NCI-H2171 (cell line): ENCODE data around the gene PRKN.
A peak's percentile ranks its signal among the peaks of the same experiment; 100 is the strongest.

Experiments used
- DNase-seq: peaks from one replicate; lab custom pipeline; 2025; lab: John Stamatoyannopoulos, UW

Gene PRKN

DNA sequence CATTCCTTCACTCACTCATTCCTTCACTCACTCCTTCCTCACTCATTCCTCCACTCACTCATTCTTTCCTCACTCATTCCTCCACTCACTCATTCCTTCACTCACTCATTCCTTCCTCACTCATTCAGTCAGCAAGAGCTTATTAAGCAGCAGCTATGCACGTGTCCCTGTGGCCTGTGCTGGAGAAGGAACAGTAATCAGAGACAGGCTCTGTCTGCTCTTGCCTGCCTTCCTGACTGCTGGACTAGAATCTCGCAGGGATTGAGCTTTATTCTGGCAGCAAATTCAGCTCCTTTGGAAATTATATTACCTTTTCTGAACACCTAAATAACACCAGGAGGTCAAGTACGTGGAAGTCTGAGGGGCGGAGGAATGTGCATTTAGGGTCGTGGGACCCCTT is 1314.8 kb downstream of the PRKN start:
- no peak for DNase-seq

DNA sequence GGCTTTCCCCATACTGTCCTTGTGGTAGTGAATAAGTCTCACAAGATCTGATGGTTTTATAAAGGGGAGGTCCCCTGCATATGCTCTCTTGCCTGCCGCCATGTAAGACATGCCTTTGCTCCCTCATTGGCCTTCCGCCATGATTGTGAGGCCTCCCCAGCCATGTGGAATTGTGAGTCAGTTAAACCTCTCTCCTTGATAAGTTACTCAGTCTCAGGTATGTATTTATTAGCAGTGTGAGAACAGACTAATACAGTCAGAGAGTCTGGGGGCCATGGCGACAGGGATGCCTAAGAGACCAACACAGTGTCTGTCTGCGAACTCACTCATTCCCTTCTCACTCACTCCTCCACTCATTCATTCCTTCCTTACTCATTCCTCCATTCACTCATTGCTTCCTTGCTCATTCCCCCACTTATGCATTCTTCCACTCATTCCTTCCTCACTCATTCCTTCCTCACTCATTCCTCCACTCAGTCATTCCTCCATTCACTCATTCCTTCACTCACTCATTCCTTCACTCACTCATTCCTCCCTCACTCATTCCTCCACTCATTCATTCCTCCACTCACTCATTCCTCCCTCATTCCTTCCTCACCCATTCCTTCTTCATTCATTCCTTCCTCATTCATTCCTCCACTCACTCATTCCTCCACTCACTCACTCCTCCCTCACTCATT is 1316.2 kb downstream of the PRKN start:
- no peak for DNase-seq

DNA sequence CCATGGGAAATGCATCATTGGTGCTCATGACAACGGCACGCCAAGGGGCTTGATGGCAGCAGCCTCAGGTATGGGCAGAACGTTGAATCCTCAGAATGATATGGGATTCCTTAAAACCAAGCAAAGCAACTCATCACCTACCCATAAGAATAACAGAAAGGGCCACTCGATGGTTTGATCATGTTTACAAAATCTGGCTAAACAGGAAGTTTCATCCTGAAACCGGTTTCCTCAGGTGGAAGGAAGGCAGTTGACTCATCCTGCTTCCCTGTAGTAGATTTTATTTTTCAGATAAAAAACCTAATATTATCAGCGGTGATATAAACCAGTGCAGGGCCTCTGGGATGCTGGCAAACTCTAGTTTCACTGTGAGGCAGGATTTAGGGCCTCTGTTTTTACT is 1316.8 kb downstream of the PRKN start:
- DNase-seq: no peak

DNA sequence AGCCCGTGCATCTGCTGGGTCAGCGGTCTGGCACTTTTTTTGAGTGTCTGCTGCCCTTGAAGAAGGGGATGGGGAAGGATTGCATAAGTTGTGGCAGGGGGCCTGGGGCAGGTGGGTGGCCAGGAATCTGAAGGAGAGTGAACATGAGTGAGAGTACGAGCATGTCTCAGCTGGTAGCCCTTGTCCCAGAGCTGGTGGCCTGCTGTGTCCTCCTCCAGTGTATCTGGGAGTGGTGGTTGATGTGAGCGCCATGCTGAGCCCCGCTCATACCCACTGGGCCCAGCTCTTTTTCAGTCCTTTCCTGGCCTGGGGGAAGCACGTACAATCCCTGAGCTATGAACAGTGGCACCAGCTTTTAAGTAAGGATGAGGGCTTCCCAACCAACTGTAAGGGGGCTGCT is 1317.5 kb downstream of the PRKN start:
- DNase-seq: no peak

DNA sequence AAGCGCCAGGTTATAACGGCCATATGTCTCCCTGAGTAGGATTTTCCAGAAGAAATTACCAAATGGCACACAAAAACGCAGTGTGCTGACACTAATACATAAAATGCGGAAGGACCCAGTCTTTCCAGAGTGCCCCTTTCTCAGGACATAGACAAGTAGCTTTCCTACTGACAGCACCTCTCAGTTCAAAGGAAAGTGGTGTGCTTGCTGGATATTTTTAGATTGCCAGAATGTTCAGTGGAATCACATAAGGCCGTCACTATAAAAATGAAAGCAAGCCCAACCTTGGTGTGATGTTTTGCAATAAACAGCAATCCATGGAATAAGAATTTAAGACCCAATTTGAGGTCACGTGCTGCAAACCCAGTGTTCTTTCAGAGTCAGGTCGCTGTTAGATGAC is 1318.2 kb downstream of the PRKN start:
- DNase-seq: no peak

DNA sequence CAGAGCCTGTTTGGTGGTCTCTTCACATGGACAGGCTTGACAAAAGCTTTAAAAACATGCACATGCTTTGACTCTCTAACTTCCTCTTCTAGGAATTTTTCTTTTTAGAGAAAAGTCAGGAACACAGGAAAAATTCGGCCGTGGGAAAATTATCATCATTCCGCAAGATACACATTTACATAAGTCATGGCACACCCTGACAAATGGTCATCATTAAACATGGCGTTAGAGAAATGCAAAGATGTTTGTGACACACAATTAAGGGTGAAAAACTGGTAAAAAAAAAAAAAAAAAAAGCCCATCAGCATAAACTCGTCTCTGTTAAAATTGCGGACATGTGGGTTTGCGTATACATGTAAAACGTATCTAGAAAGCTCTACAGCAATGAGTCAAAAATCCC is 1319.5 kb downstream of the PRKN start:
- DNase-seq: no peak

DNA sequence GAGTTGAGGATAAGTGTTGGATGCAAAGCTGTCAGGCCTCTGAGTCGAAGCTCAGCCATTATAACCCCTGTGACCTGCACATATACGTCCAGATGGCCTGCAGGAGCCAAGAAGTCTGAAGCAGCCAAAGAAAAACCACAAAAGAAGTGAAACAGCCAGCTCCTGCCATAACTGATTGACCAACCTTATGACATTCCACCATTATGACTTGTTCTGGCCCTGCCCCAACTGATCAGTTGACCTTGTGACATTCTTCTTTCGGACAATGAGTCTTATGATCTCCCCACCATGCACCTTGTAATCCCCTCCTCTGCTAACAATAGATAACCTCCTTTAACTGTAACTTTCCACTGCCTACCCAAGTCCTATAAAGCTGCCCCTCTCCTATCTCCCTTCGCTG is 1320.0 kb downstream of the PRKN start:
- no peak for DNase-seq

DNA sequence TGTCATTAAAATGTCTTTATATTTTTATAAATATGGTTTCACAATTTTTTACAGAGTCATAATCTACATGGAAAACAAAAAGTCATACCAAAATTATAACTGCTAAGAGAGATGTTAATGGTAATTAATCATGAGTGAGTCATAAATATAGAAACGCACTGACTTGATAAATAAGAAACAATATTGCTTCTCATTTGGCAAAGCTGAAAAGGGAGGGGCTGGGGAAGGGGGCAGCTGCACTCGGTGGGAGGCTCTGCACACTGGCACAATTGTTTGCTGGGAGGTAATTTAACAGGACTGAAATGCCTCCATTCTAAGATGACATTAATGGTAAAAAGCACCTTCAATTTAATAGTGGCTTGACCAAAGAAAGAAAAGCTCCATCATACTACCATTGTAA is 1320.5 kb downstream of the PRKN start:
- no peak for DNase-seq

DNA sequence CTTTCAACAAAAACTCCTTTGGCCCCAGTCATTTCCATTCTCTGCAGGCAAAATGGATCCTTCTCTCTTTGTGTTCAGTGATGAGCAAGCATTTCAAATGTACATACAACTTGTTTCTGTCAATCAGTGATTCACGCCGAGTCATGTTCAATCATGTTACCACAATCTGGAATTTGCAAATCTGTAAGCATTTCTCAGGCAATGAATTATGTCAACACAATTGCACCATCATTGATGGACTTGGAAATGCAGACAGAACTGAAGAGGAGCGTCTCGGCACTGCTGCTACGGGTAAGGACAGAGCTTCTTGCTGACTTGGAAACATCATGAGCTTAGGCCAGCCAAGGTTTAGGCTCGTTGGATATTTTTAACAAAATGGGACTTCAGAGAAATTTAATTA is 1320.9 kb downstream of the PRKN start:
- DNase-seq: no peak

DNA sequence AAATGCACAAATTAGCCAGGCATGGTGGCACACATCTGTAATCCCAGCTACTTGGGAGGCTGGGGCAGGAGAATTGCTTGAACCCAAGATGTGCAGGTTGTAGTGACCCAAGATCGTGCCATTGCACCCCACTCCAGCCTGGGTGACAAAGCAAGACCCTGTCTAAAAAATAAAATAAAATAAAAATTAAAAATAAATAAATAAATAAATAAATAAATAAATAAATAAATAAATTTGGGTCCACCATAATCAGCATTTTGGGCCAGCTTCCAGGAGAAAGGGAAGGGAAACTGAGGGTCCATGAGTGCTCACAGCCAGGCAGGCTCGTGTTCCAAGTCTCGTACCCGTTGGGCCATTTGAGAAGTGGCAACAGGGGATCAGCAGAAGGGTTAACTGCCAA is 1322.1 kb downstream of the PRKN start:
- no peak for DNase-seq

DNA sequence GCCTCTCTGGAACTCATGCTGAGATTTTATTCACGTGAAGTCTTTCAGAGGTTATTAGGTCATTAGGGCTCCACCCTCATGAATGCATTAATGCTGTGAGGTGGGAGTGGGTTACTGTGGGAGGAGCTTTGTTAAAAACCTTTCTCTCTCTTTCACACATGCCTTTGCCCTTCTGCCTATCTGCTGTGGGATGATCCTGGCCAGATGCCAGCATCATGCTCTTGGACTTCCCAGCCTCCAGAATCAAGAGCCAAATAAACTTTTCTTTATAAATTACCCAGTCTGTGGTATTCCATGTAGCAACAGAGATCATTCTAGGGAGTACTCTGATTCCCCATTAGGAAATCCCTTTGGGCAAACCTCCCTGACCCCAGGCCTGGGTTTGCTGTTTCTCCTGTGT is 1323.8 kb downstream of the PRKN start:
- no peak for DNase-seq

DNA sequence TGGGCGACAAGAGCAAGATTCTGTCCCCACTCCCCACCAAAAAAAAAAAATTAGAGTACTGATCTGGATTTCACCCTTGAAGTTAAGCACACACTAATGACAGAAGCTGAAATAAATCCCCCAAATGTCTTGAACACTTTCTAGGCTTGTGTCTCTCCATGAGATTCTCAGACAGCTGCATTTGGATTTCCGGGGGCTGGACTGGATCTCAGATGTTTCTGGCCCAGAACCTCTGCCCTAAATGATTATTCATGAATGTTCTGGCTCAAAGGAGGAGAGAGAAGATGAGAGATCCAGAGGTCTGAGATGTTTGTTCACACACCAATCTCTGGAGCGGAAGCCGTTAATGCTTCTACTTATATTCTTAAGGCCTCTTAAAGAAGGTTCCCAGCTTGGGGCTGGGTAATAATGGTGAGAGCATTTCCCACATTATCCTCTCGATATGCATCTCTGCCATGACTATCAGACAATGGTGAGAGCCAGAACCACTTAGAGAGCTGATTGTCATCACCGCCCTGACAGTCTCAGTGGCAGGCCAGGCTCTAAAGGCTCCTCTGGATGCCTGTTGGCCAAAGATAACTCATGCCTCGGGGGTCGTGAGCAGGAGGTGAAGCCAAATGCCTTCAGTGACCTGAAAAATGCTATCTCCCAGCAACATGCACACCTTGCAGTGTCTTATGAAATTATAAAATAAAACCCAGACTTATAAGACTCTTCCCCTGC is 1325.8 kb downstream of the PRKN start:
- no peak for DNase-seq

DNA sequence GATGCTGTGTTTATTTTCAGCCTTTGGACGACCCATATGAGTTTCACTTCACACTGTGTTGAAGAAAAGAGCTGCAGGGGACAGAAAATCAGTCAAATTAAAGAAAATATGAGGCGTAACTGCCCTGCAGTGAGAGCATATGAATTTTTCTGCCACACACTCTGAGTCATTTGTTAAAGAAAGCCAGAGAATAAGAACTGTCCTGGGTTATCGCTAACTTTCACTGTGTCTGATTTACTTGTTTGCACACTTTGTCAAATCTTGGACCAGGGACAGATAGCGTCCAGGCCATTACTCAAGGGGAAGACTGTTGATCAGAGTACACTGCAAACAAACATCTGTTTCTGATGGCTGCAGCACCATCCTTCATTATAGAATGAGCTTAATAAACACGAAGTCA is 1326.9 kb downstream of the PRKN start:
- DNase-seq: no peak

DNA sequence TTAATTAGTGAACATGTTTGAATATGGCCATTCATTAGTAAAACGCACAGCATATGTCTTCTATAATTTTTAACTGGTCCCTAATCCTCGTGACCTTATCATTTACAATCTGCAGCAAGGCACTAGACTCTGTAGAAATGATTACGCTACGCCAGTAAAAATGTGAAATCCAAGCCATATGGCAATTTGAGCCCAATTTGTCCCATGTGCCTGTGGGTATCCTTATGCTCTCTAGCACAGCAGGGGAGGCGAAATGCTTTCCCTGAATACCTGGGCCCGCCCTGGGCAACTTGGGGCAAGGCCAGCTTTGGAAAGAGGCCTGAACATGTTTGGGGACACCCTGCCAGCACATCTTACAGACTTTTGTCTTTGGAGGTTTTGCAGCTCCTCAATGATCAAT is 1331.0 kb downstream of the PRKN start:
- DNase-seq: peak; percentile 35

DNA sequence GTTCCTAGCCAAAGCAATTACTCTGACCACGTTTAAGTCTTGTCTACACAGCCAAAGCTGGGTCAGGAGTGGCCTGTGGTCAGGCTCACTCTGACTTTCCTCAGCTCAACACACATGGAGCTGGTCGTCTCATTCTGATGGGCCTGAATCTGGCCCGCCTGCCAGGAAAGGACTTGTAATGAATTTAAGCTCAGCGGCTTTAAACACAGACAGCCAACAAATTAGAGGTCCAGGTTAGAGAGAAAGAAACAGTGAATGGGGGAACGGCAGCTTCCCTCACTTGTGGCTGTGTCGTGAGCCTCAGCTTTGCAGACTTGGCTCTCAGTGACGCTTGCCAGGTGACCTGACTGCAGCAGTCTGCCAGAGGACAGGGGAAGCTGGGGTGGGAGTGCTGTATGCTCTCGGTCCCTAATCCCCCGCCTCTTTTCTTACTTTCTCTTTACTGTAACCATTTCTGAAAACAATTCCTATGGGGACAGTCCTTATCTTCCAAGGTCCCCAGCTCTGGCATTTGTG is 1331.8 kb downstream of the PRKN start:
- DNase-seq: no peak

DNA sequence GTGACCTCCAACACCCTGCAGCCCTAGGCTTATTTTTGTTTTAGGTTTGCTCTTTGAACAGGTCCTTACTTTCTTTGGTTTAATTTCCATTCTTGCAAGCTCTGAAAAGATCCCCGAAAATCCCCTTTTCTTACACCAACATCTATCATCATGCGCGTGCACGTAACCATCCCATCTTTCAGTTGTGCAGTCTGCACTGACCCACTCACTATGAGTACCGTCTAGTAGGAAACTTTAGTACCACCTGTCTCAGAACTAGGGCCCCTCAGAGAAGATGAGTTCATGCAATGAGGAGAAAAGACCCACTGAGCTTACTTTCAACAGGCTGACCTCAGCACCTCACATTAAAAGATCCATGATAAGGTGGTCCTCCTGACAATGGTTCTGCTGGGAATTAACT is 1333.1 kb downstream of the PRKN start:
- no peak for DNase-seq

DNA sequence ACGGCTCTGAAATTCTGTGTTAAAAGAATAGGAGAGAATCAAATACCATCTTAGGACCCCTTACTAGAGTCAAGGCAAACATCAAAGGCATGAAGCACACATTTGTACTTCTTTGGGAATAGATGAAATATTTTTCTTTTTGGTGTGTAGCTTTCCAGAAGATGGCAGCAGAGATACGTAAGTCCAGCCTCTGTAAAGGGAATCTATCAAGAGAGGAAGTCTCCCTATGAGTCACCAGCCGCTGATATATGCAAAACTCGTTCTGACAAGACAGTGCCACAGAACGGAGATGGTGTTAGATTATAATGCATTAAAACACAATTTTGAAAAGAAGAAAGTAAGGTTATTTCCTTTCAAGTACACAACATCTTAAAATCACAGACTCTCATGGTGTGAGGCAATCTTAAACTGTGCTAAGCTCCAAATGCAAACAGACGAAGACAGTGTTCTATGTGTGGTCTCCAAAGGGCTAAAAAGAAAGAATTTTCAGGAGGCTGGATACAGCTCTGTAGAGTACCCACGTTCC is 1333.7 kb downstream of the PRKN start:
- DNase-seq: peak; percentile 41

DNA sequence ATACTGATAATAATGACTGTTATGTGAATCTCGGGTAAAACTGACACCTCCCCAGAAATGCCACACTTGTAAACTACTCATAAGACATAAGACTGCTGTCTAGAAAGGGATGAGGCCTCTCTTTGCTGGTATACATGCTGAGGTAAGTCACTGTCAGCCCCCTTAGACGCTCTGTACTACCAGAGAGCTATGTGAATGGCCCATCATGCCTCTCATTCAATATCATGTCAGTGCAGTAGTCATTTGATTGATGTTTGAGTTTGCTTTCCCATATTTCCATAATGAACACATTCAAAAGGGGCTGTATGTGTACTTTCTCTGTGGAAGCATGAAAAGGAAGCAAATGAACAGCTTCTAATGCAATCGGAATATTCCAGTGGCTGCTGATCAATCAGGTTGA is 1334.3 kb downstream of the PRKN start:
- no peak for DNase-seq

DNA sequence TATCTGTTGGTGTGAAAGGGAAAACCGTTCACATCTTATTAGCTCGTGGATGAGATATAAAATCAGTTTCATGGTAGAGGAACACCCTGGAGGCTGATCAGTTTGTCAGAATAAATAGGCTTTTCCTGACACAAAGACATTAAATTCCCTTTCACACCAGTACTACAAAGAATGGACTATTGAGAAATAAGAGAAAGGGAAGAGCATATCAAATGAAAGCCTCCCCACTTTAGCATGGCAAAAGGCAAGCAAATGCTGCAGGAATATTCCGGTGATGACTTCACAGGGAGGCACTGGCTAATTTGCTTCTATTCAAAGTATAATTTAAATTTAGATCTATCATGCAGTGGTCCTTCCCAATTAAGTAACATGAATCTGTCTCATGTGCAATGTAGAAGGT is 1337.8 kb downstream of the PRKN start:
- no peak for DNase-seq

DNA sequence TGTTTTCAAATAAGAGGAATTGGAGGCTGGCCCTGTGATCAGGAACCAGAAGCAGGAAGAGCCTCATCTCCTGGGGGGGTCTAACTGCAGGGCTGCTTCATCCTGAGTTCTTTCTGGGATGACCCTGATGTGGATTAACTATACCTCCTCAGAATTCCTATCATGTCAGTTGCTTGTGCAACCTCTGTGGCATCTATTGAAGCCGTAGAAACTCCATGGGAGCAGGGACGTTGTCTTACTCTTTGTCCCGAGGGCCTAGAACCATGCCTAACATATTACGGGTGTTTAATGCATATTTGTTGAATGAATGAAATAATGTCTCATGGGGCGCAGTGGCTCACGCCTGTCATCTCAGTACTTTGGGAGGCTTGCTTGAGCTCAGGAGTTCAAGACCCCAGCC is 1343.6 kb downstream of the PRKN start:
- DNase-seq: no peak

DNA sequence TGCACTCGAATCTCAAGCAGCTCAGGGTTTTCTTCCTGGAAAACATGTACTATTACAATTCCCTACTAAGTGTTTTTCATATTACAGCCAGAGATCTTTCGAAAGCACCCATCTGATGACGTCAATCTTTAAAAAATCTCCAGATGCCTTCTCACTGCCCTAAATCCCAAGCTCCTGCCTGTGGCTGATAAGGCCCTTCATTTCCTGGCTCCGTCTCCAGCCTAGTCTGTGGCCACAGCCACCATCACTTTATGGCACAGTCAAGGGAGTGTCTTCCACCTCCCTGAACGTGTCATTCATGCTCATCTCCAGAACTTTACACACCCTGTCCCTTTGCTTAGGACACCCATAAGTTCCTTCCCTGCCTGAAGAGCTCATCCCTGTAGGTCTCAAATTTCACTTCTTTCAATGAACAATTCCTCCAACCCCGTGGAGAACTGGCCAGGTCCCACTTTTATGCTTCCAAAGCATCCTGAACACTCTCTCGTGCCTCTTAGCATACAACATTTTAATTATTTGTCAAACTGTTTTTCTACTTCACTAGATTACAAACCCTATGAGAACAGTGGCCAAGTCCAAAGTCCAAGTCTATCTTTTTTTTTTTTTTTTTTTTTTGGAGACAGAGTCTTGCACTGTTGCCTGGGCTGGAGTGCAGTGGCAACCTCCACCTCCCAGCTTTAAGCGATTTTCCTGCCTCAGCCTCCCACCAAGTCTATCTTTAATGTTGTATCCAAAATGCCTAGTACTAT is 1347.6 kb downstream of the PRKN start:
- no peak for DNase-seq

DNA sequence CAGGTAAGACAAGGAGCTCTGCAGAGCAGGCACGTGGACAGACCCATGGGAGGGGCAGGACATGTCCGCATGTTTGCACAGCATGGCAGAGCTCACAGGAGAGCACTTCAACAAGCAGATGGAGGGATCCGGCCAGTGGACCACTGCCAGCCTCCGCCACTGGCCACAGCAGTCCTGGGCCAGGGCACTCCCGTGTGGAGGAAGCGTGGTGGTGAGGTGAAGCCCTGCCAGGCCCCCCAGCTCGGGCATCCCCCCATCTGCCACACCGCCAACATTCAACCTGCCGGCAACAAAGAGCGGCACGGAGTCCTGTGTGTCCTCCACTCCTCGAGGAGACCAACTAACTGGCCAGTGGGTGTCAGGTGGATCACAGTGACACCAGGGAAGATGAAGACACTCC is 1349.5 kb downstream of the PRKN start:
- no peak for DNase-seq

DNA sequence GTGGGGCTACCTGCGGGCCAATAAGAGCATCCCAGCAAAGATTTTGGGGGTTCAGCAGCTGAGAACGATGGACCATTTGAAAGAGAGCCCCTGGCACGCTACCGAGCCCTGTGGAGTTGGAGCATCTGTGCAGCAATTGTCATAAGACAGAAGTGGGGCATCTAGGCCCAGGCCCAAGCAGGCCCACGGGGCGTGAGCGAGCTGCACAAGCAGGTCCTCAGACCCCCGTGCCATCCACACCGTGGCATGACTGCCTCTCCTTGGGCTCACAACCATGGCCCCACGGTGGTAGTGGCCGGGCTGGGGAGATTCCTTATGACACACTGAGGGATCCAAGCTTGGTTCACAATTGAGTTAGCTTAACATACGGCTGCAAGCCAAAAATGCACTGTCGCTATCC is 1350.5 kb downstream of the PRKN start:
- DNase-seq: no peak
